ENCODE results near the gene TFPI2. TPM values are rescaled to one million over a fixed set of nuclear protein-coding genes. Genes with fewer than 3 reads are reported as not detected.

TFPI2 gene
- total RNA-seq, 6 experiments from 2014 or later: 38.2 to 80.3 (median 54.5) TPM

DNA sequence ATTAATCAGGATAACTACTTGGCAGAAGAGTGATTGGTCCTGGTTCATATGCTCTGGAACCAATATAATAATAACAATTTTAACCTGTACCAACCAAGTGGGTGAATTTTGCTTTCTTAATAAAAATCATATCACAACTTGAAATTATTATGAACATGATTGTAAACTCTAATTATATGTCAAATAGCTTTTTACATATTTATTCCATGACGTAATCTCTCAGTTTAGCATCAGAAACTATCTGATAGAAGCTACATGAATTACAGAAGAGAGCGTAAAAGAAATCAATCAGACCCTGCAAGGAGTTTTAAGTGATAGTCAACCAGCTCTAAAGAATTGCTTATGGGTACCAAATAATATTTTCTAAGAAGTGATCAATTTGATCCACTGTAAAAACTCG is 41.1 kb upstream of the TFPI2 start:
- no peak for DNase-seq
- no peak overlapping the region for H3K4me3 Mint-ChIP-seq
- H3K36me3 Mint-ChIP-seq (ENCODE audit: low read depth): peaks cover 9% of the 10 kb centered on the region
- 0 out of 2 replicates have a peak, but pooled peaks cover 5% of the 10 kb centered on the region for H3K4me1 Mint-ChIP-seq (ENCODE audit: low read depth)
- no peaks in the 10 kb centered on the region for H3K27me3 Mint-ChIP-seq (ENCODE audit: insufficient read depth)
- H3K9me3 Mint-ChIP-seq: no peaks in the 10 kb centered on the region
- TF ChIP-seq, protein P1, sequence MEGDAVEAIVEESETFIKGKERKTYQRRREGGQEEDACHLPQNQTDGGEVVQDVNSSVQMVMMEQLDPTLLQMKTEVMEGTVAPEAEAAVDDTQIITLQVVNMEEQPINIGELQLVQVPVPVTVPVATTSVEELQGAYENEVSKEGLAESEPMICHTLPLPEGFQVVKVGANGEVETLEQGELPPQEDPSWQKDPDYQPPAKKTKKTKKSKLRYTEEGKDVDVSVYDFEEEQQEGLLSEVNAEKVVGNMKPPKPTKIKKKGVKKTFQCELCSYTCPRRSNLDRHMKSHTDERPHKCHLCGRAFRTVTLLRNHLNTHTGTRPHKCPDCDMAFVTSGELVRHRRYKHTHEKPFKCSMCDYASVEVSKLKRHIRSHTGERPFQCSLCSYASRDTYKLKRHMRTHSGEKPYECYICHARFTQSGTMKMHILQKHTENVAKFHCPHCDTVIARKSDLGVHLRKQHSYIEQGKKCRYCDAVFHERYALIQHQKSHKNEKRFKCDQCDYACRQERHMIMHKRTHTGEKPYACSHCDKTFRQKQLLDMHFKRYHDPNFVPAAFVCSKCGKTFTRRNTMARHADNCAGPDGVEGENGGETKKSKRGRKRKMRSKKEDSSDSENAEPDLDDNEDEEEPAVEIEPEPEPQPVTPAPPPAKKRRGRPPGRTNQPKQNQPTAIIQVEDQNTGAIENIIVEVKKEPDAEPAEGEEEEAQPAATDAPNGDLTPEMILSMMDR (IDR thresholded peaks at IDR 0.05): no peak
- no peak overlapping the region for H3K27ac Mint-ChIP-seq

DNA sequence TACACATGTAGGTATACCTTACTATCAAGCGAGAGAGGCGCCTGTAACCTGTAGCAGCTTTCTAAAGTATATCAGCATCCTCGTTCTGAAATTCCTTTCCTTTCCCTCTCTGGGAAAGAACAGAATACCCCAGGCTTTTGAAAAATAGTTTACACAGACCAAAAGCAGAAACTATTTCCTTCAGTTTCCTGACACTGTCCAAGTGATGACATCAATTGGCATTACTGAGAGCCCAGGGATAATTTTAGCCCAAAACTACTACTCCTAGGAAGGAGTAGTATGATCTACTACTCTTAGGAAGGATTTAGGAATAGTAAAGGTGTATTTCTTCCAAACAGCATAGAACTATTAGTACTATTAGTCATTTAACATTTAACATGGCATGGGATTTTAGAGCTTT is 37.0 kb upstream of the TFPI2 start:
- H3K36me3 Mint-ChIP-seq (ENCODE audit: low read depth): peaks cover 23% of the 10 kb centered on the region
- TF ChIP-seq, protein P1 (IDR thresholded peaks at IDR 0.05): no peak
- peaks cover 25% of the 10 kb centered on the region for H3K4me1 Mint-ChIP-seq (ENCODE audit: low read depth)
- H3K27me3 Mint-ChIP-seq (ENCODE audit: insufficient read depth): no peaks in the 10 kb centered on the region
- DNase-seq: no peak
- no peak overlapping the region for H3K27ac Mint-ChIP-seq
- no peaks in the 10 kb centered on the region for H3K9me3 Mint-ChIP-seq
- no peak overlapping the region for H3K4me3 Mint-ChIP-seq

DNA sequence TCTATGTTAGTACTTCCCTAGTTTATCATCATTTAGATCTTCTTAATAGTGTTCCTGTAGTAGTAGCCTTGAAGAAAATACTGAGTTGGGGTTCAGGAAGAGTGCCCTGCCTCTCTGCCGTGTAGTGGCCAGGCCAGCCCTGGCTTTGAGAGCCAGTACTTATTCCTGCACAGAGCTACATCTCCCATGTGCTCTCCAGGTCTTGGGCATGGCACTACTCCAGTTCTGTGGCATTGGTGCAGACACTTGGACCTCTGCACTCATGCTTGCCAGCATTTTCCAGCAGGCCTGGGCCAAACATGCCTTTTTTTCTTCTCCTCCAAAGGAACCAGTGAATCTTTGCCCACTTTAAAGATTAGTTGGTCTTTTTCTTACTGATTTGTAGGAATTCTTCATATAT is 36.2 kb upstream of the TFPI2 start:
- H3K9me3 Mint-ChIP-seq: no peaks in the 10 kb centered on the region
- TF ChIP-seq, protein P1 (IDR thresholded peaks at IDR 0.05): no peak
- H3K36me3 Mint-ChIP-seq (ENCODE audit: low read depth): peaks cover 23% of the 10 kb centered on the region
- peaks cover 25% of the 10 kb centered on the region for H3K4me1 Mint-ChIP-seq (ENCODE audit: low read depth)
- no peaks in the 10 kb centered on the region; the same call in 1 of the 2 replicates for H3K27me3 Mint-ChIP-seq (ENCODE audit: insufficient read depth)
- H3K27ac Mint-ChIP-seq: no peak overlapping the region
- no peak for DNase-seq
- H3K4me3 Mint-ChIP-seq: no peak overlapping the region

DNA sequence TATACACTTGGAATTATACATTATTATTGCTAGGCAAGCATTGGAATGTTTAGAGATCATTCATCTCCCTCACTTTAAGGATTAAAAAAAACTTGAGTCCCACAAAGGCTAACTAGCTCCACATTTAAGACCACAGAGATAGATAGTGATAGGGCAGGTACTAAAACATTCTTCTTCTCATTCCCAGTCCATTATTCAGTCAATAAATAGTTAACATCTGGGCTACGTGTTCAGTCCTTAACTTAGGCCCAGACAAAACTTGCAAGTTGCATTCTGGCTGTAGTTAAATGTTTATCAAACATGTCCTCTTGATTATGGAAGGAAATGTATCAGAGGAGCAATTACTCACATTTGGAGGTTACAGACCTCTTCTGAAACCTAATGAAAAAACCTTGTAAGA is 33.4 kb upstream of the TFPI2 start:
- no peaks in the 10 kb centered on the region; the same call in 1 of the 2 replicates for H3K27me3 Mint-ChIP-seq (ENCODE audit: insufficient read depth)
- H3K4me3 Mint-ChIP-seq: peak overlapping the region; percentile 98

DNA sequence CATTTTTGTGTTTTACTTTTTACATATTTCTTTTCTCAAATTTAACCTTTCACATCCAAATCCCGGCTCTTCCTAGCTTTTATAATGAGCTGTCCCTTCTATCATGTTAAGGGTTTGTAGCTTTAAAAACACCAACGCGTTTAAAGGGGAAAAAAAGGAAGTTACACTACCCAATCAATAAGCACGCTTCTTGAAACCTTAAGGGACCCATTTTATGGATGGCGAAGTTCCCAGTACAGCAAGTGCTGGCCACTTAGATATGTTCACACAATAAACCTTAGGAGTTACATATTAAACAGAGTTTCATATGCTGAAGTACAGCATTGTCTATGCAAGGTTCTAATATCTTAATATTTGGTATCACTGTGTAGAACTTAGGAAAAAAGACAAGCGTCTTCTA is 32.7 kb upstream of the TFPI2 start:
- peak overlapping the region; percentile 98 for H3K4me3 Mint-ChIP-seq
- H3K27me3 Mint-ChIP-seq (ENCODE audit: insufficient read depth): no peaks in the 10 kb centered on the region; the same call in 1 of the 2 replicates
- peaks cover 23% of the 10 kb centered on the region for H3K36me3 Mint-ChIP-seq (ENCODE audit: low read depth)
- TF ChIP-seq, protein P1 (IDR thresholded peaks at IDR 0.05): no peak
- H3K9me3 Mint-ChIP-seq: no peaks in the 10 kb centered on the region
- peak overlapping the region; percentile 97 for H3K27ac Mint-ChIP-seq
- H3K4me1 Mint-ChIP-seq (ENCODE audit: low read depth): peaks cover 41% of the 10 kb centered on the region
- no peak for DNase-seq

More for the DNA sequence above, 33.4 kb upstream of the TFPI2 start:
- peak overlapping the region; percentile 97 for H3K27ac Mint-ChIP-seq
- TF ChIP-seq, protein P1 (IDR thresholded peaks at IDR 0.05): no peak
- peaks cover 41% of the 10 kb centered on the region for H3K4me1 Mint-ChIP-seq (ENCODE audit: low read depth)
- DNase-seq: peak; percentile 36
- H3K9me3 Mint-ChIP-seq: no peaks in the 10 kb centered on the region
- H3K36me3 Mint-ChIP-seq (ENCODE audit: low read depth): peaks cover 23% of the 10 kb centered on the region
